PFSK-1 (cell line): ENCODE measurements around the gene PUM2.

Experiments used
- FOXP2 ChIP-seq: optimal IDR thresholded peaks from 2 replicates; pipeline ENCODE3; 2011; ENCODE audit warnings: borderline replicate concordance, control low read depth, inconsistent platforms; ENCODE audit not compliant: insufficient read depth; ENCODE audit errors: extremely low read length, extremely low read depth
- POLR2AphosphoS5 ChIP-seq: IDR thresholded peaks from 2 replicates; pipeline ENCODE4 v1.6.1; 2012; ENCODE audit warnings: low read depth, mild to moderate bottlenecking, control low read depth, low read length, moderate library complexity
- REST ChIP-seq, 2 experiments: IDR thresholded peaks; 2 replicates each; pipeline versions ENCODE4 v1.6.1 to v1.8.0; 2011 to 2012; ENCODE audit warnings: low read depth in 2 of 2, low read length in 2 of 2, control low read depth in 1 of 2, inconsistent platforms in 1 of 2, mild to moderate bottlenecking in 1 of 2, moderate library complexity in 1 of 2; ENCODE audit not compliant: insufficient read depth in 1 of 2
- SIN3A ChIP-seq: IDR thresholded peaks from 2 replicates; pipeline ENCODE4 v1.6.1; 2012; ENCODE audit warnings: mild to moderate bottlenecking, low read length, moderate library complexity, borderline replicate concordance; ENCODE audit not compliant: insufficient read depth
- TAF1 ChIP-seq: IDR thresholded peaks from 2 replicates; pipeline ENCODE4 v1.6.1; 2012; ENCODE audit warnings: low read length, control low read depth, borderline replicate concordance; ENCODE audit not compliant: insufficient read depth

Gene PUM2

GRCh38 chr2:20313659-20314058, 37.0 kb downstream of the PUM2 start:
- TF ChIP-seq SIN3A (no peak), POLR2AphosphoS5 (no peak), REST (IDR thresholded peaks at IDR 0.05; ENCODE audit: insufficient read depth in 1 of 2, low read depth in 2 of 2, low read length in 2 of 2) (no peak), FOXP2 (no peak), TAF1 (no peak)

- no peak for TF ChIP-seq TAF1
- TF ChIP-seq FOXP2: no peak
- no peak for TF ChIP-seq REST (IDR thresholded peaks at IDR 0.05; ENCODE audit: insufficient read depth in 1 of 2, low read depth in 2 of 2, low read length in 2 of 2)
- TF ChIP-seq POLR2AphosphoS5: no peak
- no peak for TF ChIP-seq SIN3A
Measured at GRCh38 chr2:20309001-20309400, 41.6 kb downstream of the PUM2 start.

- no peak for TF ChIP-seq POLR2AphosphoS5
- TF ChIP-seq REST (IDR thresholded peaks at IDR 0.05; ENCODE audit: insufficient read depth in 1 of 2, low read depth in 2 of 2, low read length in 2 of 2): no peak
- TF ChIP-seq TAF1: no peak
- no peak for TF ChIP-seq FOXP2
- no peak for TF ChIP-seq SIN3A
Measured at GRCh38 chr2:20307311-20307710, 43.3 kb downstream of the PUM2 start.

GRCh38 chr2:20304411-20304810, 46.2 kb downstream of the PUM2 start:
- no peak for TF ChIP-seq REST (IDR thresholded peaks at IDR 0.05; ENCODE audit: insufficient read depth in 1 of 2, low read depth in 2 of 2, low read length in 2 of 2)
- TF ChIP-seq SIN3A: no peak
- no peak for TF ChIP-seq POLR2AphosphoS5

- no peak for TF ChIP-seq REST (IDR thresholded peaks at IDR 0.05; ENCODE audit: insufficient read depth in 1 of 2, low read depth in 2 of 2, low read length in 2 of 2)
- no peak for TF ChIP-seq SIN3A
- TF ChIP-seq POLR2AphosphoS5: no peak
- TF ChIP-seq FOXP2: no peak
Measured at GRCh38 chr2:20303966-20304365, 46.7 kb downstream of the PUM2 start.
